SK-N-SH (cell line): ENCODE results near the gene CBLB.

Experiments used
- EP300 ChIP-seq, 2 experiments: IDR thresholded peaks; 2 replicates each; pipeline versions ENCODE4 v1.4.0 to v1.6.1; 2012; ENCODE audit warnings: borderline replicate concordance in 1 of 2, low read depth in 1 of 2, low read length in 1 of 2
- FOXM1 ChIP-seq: IDR thresholded peaks from 2 replicates; pipeline ENCODE4 v1.4.0; 2012; ENCODE audit warnings: low read depth, mild to moderate bottlenecking
- GATA2 ChIP-seq: sonication (generic); formaldehyde crosslinking; IDR thresholded peaks from 2 replicates; pipeline ENCODE4 v1.5.0; 2020; ENCODE audit warnings: mild to moderate bottlenecking, missing genetic modification reagents
- POLR2AphosphoS5 ChIP-seq: IDR thresholded peaks from 2 replicates; pipeline ENCODE4 v1.6.1; 2012; ENCODE audit warnings: low read depth, low read length
- RXRA ChIP-seq: IDR thresholded peaks from 2 replicates; pipeline ENCODE4 v1.4.0; 2012; ENCODE audit warnings: low read depth, mild to moderate bottlenecking, borderline replicate concordance
- SMC3 ChIP-seq: IDR thresholded peaks from 2 replicates; pipeline ENCODE4 v1.6.1; 2012; ENCODE audit warnings: low read depth, low read length, improper control_type of control experiment
- TCF12 ChIP-seq: IDR thresholded peaks from 2 replicates; pipeline ENCODE4 v1.4.0; 2012
- YY1 ChIP-seq: IDR thresholded peaks from 2 replicates; pipeline ENCODE4 v1.4.0; 2012; ENCODE audit warnings: low read depth, mild to moderate bottlenecking
- TF ChIP-seq, protein P1 (sequence below): fragments of 200-600 bp; sonication (generic); IDR thresholded peaks from 2 replicates; pipeline ENCODE4 v1.6.1; 2017; ENCODE audit warnings: antibody characterized with exemption, mild to moderate bottlenecking, moderate library complexity
- TF ChIP-seq, protein P2 (sequence below): IDR thresholded peaks from 2 replicates; pipeline ENCODE4 v1.4.0; 2012; ENCODE audit warnings: low read depth
- TF ChIP-seq, protein P3 (sequence below): fragments of 150-350 bp; IDR thresholded peaks from 2 replicates; pipeline ENCODE4 v1.6.1; 2016; ENCODE audit warnings: mild to moderate bottlenecking, low read depth, low read length
- TF ChIP-seq, protein P4 (sequence below): IDR thresholded peaks from 2 replicates; pipeline ENCODE4; 2012

DNA sequence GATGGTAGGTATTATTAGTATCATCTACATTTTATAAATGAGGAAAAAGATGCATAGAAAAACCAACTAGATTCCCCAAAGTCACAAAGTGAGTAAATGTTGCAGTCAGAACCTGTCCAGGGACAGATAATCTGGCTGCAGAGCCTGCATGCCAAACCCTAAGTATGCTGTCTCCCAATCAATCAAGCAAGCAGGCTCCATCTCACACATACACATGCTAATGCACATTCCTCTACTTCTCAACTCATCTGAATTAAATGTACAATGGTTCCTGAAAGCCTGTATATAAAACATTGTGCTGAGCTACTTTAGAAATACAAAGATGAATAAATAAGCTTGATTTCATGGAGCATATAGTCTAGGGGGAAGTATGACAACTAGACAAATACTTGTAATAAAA lies 101.0 kb downstream of the CBLB start:
- TF ChIP-seq, protein P1, sequence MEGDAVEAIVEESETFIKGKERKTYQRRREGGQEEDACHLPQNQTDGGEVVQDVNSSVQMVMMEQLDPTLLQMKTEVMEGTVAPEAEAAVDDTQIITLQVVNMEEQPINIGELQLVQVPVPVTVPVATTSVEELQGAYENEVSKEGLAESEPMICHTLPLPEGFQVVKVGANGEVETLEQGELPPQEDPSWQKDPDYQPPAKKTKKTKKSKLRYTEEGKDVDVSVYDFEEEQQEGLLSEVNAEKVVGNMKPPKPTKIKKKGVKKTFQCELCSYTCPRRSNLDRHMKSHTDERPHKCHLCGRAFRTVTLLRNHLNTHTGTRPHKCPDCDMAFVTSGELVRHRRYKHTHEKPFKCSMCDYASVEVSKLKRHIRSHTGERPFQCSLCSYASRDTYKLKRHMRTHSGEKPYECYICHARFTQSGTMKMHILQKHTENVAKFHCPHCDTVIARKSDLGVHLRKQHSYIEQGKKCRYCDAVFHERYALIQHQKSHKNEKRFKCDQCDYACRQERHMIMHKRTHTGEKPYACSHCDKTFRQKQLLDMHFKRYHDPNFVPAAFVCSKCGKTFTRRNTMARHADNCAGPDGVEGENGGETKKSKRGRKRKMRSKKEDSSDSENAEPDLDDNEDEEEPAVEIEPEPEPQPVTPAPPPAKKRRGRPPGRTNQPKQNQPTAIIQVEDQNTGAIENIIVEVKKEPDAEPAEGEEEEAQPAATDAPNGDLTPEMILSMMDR: no peak
- no peak for TF ChIP-seq POLR2AphosphoS5
- TF ChIP-seq, protein P2, sequence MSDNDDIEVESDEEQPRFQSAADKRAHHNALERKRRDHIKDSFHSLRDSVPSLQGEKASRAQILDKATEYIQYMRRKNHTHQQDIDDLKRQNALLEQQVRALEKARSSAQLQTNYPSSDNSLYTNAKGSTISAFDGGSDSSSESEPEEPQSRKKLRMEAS: no peak
- TF ChIP-seq SMC3: no peak
- no peak for TF ChIP-seq FOXM1
- TF ChIP-seq GATA2 (CRISPR knock-in tag): no peak
- TF ChIP-seq, protein P3, sequence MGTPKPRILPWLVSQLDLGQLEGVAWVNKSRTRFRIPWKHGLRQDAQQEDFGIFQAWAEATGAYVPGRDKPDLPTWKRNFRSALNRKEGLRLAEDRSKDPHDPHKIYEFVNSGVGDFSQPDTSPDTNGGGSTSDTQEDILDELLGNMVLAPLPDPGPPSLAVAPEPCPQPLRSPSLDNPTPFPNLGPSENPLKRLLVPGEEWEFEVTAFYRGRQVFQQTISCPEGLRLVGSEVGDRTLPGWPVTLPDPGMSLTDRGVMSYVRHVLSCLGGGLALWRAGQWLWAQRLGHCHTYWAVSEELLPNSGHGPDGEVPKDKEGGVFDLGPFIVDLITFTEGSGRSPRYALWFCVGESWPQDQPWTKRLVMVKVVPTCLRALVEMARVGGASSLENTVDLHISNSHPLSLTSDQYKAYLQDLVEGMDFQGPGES: no peak
- TF ChIP-seq EP300 (IDR thresholded peaks at IDR 0.05; ENCODE audit: borderline replicate concordance in 1 of 2, low read depth in 1 of 2, low read length in 1 of 2): no peak
- no peak for TF ChIP-seq YY1
- no peak for TF ChIP-seq RXRA
- TF ChIP-seq, protein P4, sequence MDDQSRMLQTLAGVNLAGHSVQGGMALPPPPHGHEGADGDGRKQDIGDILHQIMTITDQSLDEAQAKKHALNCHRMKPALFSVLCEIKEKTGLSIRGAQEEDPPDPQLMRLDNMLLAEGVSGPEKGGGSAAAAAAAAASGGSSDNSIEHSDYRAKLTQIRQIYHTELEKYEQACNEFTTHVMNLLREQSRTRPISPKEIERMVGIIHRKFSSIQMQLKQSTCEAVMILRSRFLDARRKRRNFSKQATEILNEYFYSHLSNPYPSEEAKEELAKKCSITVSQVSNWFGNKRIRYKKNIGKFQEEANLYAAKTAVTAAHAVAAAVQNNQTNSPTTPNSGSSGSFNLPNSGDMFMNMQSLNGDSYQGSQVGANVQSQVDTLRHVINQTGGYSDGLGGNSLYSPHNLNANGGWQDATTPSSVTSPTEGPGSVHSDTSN: no peak
- no peak for TF ChIP-seq TCF12
